NCI-H82 treated with DMSO at 0.1 percent for 48 hours (cell line): Measurements from ENCODE around the gene GRID1.

ENCODE experiments used
- DNase-seq: peaks from one replicate; lab custom pipeline; 2025; ENCODE audit not compliant: unreplicated experiment; lab: John Stamatoyannopoulos, UW

GRID1 gene

DNA sequence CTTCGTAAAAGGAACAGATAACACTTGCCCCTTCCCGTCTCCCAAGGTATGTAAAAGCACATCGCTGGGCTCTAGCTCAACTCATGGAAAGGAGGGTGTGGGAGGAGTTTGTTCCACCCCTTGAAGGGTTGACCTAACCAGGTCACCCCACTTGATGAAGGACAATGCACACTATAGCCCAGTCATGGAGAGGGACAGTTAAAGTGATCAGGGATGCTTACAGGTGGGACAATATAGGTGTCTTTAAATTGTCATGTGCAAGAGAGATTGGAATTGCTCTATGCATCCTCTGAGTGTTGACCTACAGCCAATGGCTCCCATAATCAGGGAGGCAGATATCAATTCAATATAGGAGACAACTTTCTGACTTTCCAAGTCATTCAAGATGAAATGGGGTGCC is 448.2 kb downstream of the GRID1 start:
- no peak for DNase-seq

DNA sequence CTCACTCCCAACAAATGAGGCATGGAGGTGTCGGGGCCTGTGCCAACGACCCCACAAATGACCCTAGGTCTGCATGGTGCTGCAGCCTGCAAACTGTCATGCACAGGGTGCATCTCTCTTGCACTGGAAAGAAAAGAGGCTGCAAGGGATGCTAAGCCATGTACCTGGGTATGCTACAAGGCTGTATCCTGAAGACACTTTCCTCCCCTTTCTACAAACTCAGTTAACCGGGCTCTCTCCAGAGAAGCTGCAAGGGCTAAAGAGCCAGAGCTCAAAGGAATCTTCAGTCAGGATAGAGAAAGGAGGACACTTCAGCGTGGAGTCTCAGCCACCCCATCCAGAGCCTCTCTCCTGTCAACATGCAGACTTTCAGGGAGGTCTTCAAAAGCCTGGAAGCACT is 449.0 kb downstream of the GRID1 start:
- no peak for DNase-seq

DNA sequence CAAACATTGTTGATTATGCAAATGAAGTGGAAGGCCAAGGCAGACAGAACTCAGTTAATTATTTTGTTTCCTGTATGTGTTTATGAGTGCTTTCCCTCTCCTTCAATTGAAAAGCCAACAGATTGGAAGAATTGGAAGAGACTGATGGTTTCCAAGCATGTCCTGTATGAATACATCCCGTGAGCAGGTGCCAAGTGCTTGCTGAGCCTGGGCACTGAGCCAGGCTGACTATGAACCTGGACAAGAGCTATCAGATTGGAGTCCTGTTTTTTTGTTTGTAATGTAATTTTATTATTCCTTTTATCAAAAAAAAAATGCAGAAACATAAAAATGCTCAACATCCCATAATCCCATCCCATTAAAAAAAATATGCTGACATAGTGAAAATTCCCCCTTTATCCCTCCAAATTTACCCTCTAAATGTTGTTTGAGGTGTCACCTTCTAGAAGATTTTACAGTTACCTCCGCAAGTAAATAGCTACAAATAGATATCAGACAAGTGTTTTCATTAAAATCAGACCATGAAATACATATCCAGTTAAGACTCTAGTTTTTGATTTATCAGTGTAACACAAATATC is 449.5 kb downstream of the GRID1 start:
- DNase-seq, result no peak

DNA sequence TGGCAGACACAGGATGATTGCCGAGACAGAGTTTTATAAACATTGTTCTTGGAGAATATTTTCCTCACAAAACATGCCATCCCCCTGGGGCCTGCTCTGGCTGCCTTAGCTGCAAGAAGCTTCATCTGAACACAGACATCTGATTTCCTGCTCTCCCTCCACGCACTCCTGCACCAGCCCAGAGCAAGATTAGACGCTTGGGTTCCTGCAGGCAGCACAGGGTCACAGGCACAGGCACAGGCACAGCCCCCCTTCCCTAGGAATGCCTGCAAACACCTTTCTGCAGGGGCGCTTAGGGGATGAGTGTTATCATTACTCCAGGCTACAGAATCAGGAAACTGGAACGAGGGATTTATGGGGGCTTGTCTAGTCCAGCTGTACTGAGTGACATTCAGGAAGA is 450.3 kb downstream of the GRID1 start:
- no peak for DNase-seq

DNA sequence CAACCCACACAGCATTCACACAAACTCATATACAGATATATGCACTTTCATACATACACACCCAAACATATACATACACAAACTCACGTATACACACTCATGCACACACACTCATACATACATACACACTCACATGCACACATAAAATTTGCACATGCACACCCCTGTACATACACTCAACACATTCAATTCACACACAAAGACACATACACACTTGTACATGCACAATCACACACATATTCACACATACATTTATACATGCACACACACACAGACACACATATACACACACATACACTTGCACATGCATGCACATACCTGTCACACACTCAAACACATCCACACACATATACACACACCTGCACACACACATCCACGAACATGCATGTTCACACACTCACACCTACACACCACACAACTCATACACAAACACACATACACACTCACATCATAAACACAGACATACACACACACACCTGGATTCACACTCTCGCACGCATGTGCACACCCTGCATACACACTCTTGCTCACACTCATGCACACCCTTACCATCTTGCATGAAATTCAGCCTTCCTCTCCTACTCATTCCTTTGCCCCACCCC is 451.2 kb downstream of the GRID1 start:
- no peak for DNase-seq

DNA sequence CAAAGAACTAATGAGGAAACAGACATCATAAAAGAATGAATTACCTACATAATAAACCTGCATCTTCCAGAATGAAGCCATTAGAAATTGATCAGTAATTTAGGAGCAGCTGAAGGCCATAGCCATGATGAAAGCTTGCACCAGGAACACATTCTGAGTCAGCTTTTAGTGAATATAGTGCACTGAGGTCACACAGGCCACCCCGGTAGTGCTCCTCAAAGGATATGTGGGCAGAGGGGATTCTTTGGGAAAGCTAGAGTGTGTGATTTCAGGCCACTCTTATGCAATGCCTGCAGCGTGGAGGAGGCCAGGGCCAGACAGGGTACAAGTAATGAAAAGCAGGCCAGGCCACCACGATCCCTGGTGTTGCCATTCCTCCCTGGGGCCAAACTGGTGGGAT is 451.9 kb downstream of the GRID1 start:
- no peak for DNase-seq

DNA sequence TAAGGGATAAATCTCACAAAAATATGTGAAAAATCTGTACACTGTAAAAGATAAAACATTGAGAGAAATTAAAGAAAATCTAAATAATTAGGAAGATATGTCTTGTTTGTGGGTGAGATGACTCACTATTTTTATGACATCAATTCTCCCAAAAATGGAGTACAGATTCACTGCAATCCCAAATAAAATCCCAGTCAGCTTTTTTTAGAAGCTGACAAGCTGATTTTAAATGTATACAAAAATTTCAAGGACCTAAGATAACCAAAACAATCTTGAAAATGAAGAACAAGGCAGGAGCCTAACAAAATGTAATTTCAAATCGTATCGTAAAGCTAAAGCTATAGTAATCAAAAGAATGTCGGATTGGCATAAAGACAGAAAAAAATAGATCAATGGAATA is 458.1 kb downstream of the GRID1 start:
- no peak for DNase-seq

DNA sequence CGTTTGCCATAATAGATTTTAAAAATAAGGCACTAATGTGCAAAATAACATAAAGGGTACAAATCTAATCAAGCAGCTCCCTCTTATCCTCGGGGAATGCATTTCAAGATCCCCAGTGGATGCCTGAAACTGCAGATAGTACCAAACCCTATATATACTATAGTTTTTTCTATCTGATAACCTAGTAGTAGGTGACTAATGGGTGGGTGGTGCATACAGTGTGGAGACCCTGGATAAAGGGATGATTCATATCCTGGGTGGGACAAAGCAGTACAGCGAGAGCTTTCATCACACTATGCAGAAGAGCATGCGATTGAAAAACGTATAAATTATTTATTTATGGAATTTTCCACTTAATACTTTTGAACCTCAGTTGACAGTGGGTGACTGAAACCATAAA is 464.5 kb downstream of the GRID1 start:
- no peak for DNase-seq

DNA sequence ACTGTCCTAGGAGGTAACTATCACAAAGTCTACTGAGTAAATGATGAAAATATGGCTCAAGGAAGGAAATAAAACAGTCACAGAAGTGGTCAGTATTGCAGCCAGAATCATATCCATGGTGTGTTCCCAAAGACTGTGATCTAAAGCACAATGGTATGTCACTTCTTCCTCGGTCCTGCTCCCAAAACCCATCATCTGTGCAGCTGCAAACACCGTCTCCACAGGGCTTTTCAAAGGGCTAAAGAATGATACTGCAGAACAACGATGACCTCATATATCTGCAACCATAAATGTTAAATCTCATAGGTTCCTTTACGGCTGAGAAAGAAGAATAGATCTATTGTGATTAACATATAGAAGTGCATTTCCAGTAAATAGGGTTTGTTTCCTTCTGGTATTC is 465.0 kb downstream of the GRID1 start:
- no peak for DNase-seq

DNA sequence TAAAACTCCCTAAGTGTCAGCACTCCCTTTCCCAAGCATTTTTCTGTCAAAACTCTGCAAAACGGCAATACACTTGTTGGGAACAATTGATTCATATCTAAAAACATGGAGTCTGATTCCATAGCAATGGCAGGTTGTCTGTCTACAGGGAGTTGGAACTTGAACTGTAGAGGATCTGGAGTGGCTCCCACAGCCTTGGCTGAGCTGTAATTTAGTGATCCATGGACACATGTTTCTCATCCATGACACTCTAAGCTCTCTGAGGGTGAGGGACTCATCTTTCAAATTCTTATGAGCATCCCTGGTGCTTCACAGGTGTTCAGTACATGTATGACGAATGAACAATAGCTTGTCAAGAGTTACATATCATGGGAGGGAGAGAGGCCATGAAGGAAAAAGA is 466.1 kb downstream of the GRID1 start:
- DNase-seq, result no peak

DNA sequence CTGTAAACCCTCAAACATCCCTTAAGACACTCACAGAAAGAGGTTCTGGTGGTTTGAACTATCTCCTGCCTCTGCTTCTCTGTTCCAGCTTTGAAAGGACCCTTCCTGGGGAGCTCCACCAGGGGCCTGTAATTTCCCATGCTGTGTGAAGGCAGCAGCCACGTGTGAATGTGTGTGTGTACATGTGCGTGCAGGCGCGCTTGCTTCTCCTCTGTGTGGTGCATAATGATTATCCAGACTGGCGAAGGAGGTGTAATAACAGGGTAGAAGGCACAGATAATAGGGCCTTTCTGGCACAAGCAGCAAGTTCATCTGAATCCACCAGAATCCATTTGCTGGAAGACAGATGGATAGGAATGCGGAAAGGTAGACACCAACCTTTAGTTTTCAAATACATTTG is 466.5 kb downstream of the GRID1 start:
- DNase-seq, result no peak

DNA sequence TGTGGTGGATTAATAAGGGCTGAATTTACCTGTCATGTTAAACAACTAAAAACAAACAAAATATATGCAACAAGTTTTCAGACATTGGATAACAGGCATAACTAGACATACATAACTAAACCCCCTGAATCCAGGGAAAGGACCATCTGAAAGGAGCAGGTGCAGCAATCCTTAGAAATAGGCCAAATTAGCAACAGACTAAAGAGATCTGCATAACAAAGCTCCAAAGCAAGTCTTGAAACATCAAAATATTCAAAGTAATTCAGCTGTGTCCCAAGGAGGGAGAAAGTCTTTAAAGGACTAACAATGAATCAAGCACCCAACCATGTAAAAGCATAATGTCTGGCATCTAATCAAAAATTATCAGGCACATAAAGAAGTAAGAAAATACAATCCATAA is 475.1 kb downstream of the GRID1 start:
- DNase-seq, result no peak

DNA sequence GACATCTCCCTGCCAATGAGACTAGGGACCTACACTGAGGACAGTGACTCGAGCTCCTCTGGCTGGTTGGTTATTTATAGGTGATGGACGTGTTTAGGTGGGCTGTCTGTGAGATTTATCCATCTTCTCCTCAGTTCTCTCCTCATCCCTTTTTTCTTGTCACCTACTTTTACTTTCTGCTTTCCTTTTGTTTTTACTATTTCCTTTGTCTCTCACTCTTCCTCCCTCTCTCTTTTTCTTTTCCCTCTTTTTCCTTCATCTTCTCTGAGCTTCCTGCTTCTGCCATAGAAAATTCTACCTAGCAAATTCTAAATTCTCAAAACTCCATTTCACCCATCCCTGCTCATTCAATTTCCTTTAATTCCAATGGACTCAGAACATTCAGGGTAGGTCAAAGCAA is 478.0 kb downstream of the GRID1 start:
- no peak for DNase-seq

DNA sequence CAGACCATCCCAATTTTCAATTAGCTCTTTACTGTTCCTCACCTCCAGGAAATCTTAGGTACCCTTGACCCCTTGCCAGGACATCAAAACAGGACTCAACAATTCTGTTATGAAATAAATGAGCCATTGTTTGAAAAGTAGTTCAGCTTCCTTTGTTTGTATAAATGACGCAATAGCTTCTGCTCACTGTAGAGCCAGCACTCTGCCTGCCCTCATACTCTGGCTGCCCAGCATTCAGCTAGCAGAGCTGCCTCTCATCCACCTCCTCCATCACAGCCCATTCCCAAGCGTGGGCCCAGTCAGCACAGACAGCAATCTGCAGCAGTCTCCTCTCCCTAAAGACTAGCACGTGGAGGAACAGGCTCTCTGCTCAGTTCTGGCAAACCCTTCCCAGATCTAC is 478.6 kb downstream of the GRID1 start:
- no peak for DNase-seq

DNA sequence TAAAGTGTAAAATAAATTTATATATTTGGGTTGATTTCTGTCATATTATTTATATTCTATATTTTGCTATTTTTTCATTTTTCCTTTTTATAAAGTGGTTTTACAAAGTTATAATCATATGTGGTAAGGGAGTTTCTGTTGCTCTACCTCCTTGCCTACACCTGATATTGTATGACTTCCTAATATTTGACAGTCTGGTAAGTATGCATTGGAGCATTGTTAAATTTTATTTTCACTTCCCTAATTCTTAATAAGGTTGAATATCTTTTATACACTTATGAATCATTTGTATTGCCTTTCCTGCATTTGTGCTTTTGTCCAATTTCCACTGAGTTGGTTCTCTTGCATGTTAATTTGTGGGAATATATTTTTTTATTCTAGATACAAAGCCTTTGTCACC is 492.4 kb downstream of the GRID1 start:
- no peak for DNase-seq

DNA sequence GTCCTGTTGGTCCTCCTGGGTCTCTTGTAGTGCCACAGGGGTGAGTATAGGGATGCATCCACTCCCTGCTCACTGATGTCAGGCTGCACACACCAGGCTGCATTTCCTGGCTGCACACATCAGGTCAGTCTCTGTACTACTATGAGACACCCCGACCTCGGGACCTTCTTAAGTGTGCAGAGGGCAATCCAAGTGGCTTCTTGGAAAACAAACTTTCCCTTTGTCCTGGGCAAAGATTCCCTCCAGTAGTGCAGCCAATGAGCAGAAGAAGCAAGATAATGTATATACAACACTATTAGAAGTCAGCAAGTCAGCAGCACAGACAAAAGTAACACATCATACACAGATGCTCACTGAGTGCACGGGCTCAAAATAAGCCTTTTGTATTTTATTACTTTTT is 493.5 kb downstream of the GRID1 start:
- no peak for DNase-seq

DNA sequence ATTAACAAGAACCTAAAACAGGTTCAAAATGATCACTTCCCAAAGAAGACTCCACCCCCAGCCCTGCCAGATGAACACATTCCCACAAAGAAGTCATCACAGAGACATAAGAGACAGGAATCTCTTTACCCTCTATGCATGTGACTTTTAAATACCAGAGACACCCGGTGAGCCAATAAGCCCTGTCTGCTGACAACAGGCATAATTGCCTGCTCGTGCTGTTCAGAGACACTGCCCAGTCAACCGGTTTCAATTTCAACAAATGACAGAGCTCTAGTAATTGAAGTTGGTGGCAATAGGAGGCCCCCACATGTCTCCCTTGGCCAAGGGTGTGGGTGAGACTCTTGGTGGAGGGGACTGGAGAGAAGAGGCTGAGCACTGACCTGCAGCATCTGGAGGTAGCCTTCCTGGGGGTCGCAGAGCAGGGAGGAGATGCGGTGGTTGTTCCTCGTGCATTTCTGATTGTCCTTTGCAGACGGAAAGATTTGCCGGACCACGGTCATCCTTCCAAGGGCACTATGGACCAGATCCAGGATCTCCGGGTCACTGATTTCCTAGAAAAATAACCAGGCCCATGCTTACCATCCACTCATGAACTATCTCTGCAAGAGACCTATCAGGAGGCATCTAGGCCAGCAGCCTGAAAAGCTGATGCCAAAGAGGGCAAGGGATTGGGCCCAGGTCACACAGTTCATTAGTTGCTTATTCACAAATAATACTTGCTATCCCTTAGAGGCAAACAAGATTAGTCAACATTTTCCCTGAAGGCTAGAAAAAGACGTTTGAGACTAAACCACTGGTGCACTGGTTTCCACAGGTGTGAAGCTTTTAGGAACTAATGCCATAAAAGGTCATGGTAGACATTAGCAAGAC is 497.7 kb downstream of the GRID1 start:
- DNase-seq, result no peak

DNA sequence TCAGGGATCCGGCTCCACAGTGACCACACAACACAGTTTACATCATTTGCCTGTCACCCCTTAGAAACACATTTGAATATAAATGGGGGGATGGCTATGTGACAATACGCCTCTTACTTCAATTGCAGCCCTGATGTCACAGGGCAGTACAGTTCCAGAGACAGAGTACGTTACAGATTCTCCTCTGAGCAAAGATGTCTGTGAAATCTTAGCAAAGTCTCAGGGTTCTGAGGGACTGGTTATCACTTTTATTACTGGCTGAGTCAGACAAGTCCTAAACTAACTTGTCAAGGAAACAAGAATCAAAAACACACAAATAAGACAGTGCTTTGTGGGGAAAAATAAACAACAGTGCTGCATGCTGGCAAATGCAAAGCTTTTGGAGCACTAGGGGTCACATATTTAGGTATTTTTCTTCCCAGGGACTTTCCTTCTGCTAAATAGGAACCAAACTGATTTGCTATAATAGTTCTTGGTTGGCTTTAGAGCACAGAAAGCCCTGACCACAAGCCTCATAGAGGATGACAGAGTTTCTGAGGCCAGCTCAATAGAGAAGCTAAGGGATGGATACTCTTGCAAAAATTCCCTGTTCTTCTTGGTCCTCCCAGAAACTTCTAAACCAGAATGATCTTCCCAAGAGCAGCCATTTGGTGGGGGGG is 501.6 kb downstream of the GRID1 start:
- DNase-seq, result no peak

DNA sequence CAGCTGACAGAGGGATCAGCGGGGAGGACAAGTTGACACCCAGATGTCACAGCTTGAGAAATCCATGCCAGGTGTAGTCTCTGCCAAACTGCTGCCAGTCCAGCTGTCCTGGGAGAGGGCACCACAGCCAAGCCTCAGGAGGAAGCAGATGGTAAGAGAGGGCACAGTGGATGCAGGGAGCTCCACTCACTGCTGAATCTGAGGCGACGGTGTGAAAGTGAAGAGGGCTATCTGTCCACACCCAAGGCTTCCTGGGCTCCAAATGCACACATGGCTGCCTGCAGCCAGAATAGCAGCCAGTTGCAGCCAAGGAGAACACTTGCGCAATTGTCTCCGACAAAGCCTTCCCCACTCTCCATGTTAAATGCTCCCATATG is 502.4 kb downstream of the GRID1 start:
- no peak for DNase-seq

DNA sequence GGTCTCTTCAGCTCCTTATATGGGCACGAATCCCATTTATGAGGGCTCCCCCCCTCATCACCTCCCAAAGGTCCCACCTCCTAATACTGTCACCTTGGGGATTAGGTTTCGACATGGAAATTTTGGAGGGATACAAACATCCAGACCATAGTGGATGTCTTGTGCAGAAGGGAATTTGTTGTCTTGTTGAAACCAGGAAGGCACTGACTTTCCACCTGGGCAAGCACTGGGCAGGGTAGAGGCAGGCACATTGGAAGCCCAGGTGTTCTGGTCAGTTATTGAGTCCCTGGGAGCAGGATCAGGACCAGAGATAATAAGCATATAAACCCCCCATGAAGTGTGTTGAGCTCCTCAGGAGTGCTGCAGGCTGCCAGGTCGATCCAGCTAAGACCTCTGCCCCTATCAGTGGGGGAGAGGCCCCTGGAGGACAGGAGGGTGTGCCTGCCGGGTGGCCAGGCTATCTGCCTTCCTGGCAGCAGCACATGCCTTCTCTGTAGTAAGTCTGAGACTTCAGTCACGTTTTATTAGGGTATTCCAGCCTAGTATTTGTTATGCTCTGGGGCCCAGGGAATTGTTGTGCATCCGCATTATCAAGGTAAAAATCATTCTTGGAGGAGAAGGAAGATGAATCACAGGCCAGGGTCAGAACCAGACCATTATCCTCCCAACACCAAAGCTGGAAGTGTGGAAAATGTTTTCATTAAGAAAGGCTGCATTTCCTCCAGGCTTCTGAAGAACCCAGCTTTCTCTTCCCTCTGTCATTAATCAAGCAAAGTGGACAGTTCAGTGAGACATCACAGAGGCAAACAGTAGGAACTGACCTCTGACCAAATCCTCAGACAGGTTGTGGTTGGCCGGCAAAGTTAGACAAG is 503.1 kb downstream of the GRID1 start:
- no peak for DNase-seq

DNA sequence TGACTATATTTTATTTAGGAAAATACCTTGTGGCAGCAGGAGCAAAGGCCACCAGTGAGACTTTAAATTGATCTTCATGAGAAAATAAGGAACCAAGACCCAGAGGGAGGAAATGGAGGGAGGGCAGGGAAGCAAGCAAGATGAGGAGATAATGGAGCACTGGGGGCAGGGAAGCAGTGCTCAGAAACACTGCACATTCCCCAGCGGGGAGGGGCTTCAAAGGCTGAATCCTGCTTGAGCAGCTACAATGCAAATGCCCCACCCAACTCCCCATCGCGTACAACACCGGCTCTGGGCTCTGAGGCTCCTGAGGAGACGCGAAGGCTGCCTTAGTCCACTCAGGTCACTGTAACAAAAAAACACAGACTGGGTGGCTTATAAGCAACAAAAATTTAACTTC is 503.8 kb downstream of the GRID1 start:
- no peak for DNase-seq
